HG02884 (cell line): ENCODE results near the gene MPP3.
"Not testable (repeated sequence)": the region's sequence is repeated elsewhere in the genome, so short reads cannot be mapped to it uniquely, and the experiment has no call there.

ENCODE experiments used
- ATAC-seq: cut with Tn5 transposase; IDR thresholded peaks from one replicate; pipeline ENCODE4 v1.9.1; 2021; ENCODE audit warnings: mild to moderate bottlenecking, moderate library complexity; ENCODE audit not compliant: unreplicated experiment

The MPP3 gene, protein sequence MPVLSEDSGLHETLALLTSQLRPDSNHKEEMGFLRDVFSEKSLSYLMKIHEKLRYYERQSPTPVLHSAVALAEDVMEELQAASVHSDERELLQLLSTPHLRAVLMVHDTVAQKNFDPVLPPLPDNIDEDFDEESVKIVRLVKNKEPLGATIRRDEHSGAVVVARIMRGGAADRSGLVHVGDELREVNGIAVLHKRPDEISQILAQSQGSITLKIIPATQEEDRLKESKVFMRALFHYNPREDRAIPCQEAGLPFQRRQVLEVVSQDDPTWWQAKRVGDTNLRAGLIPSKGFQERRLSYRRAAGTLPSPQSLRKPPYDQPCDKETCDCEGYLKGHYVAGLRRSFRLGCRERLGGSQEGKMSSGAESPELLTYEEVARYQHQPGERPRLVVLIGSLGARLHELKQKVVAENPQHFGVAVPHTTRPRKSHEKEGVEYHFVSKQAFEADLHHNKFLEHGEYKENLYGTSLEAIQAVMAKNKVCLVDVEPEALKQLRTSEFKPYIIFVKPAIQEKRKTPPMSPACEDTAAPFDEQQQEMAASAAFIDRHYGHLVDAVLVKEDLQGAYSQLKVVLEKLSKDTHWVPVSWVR

DNA sequence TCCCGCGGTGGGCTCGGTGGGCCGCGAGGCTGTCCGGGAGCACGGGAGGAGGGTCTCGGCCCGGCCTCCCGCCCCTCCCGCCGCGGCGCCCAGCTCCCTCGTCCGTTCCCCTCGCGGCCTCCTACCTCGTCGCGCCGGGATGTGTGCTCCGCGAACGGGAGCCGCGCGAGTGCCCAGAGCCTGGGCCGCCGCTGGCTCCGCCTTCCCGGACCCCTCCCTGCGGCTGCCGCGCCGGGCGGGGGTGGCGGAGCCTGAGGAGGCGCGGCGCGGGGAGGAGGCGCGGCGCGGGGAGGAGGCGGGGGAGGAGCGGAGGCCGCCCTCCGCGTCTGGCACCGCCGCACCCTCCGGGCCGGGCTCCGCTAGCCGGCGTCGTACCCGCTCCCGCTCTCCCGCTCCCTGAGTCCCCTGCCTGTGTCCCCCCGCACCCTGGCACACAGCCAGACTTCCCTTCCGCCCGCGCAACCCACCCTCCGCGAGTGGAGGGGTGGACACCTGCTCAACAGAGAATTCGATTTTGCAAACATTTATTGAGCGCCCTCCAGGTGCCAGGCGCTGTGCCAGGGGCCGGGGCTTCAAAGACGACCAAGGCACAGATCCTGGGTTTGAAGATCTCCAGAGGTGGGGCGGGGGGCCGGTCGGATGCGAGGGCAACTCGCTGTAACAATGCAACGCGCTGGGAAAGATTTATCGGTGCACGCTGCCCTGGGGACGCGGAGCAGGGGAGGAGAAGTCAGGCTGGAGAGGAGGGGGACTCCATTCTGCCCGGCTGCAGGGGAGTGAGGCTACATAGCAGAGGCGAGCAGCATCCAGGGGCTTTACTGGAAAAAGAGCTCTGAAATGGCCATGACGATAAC, at the start of gene MPP3:
Gene MPP3, minus strand, starts transcription at position 171 of the 854 bp plus-strand sequence. CDS start 1,240 bp downstream, outside the sequence.
- ATAC-seq, result no peak

DNA sequence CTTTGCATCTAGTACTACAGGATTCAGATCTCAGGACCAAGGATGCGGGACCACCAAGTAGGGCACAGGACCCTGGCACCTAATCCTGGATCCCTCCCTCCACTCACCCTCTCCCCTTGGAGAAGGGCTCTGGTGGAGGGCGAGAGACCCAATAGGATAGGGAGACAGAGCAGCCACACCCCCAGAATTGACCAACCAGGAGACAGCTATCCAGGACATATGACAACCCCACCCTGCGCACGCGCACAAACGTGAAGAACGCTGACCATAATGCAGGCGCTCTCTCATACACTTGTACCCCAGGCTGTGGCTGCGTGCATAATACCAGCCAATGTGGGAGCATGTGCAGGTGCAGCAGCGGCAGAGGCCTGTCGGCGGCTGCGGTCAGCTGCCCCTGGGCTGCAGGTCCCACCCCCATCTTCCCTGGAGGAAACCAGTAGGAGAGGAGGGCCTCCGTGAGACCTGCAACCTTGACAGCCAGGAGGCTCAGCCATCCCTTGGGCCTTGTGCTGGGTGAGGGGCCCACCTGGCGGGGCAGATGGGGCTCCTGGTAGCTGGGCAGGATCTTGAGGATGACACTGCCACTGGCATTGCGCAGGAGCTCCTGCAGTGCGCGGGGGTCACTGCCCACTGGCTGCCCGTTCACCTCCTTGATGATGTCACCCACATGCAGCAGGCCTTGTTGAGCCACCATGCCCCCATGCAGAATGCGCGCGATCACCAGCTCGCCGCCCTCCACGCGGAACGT, 49.0 kb upstream of the MPP3 start:
- no peak for ATAC-seq

DNA sequence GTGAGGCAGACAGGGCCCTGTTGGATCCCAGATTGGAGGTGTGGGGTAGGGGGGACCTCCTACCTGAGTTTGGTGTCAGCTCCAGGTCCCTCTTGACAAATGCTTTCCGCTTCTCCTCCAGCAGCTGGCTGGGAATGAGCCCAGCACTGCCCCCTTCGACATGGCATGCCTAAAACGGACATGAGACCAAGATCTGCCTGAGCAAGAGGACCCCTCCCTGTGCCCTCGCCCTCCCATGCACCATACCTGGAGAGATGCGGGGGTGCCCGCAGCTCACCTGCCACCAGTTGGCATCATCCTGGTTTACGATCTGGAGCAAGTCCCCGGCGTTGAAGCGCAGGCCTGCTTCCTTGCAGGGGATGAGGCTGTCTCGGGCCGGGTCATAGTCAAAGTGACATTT, 48.2 kb upstream of the MPP3 start:
- ATAC-seq, result no peak

DNA sequence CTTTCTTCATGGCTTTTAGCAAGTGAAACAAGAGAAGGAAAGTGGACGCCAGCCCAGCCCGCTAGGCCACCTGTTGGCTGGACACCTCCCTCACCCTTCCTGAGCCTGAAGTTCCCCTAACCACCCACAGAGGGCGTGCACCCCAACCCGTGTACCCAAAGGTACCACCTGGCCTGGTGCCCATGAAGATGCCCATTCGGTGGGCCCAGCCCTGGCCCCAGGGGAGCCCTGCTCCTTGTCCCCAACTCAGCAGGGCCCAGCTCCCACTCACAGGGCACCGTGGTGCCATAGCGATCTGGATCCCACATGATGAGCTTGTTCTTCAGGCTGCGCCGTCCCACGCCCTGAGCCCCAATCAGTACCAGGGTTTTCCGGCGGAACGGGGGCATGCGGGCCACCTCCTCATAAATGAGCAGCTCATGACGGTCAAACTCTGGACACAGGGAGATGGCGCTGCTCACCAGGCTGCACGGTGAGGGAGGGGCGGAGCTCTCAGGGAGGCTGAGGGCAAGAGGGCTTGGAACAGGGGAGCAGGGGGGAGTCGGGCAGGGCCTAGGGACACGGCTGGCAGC, 47.6 kb upstream of the MPP3 start:
- ATAC-seq, result no peak

DNA sequence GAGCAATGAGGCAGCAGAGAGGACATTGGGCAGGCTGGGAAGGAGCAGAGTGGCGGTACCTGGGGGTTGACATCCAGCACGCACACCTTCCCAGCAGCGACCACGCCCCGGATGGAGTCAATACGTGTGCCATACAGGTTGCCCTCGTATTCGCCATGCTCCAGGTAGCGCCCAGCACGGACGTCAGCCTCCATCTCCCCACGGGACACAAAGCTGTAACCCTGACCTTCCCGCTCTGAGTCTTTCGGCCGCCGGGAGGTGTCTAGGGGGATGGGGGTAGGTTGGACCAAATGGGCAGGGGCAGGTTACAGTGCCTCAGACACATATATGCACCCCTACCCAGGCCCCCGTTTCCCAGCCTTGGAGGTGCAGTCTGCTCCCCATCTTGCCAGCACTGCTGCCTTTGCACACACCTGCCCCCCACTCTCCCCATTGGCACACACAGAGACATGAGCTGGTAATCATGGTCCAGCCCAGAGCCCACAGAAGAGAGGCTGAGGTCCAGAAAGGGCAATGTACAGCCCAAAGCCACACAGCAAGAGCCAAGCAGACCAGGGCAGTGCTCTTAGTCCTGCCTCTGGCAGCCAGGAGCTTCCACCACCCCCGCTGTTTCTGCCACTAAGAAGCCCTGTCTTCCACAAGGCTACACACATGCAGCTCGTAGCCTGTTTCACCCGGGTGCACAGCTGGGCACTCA, 46.9 kb upstream of the MPP3 start:
- no peak for ATAC-seq

DNA sequence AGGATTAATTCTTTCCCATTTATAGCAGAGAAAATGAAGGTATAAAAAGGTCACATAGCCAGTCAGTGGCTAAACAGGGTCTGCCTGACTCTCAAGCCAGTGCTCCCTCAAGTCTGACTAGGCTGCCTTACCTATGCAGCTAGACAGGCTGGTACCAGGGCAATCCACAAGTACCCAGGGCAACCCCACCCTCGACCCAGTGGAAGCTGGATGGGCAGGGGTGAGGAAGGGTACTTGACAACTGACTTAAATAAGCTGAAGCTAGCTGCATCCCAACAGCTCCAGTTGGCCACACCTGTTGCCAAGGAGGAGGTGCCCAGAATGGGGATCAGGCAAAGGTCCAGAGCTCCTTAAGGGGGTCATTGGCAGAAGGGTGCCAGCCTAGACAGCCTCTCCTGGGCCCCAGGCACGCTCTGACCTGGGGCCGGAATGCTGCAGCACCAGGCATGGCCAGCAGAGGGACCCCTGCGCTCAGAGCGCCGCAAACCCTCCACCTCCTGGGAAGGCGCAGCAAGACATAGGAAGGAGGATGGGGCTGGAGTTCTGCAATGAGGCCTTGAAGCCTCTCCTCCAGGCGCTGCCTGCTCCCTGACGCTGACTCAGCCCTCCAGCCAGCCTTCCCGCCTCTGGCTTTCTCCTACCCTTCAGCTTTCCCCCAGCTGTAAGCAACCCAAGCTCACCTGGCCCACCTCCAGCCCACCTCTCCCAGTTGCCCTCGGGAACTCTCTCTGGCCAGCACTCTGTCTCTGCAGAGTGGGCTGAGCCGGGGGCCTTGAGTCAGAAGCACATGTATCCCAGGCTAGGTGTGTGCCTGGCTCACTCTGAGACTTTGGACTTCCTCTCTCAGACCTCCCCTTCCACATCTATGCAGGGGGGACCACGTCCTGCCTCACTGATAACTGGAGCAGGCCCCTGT, 45.6 kb upstream of the MPP3 start:
- ATAC-seq, result no peak

DNA sequence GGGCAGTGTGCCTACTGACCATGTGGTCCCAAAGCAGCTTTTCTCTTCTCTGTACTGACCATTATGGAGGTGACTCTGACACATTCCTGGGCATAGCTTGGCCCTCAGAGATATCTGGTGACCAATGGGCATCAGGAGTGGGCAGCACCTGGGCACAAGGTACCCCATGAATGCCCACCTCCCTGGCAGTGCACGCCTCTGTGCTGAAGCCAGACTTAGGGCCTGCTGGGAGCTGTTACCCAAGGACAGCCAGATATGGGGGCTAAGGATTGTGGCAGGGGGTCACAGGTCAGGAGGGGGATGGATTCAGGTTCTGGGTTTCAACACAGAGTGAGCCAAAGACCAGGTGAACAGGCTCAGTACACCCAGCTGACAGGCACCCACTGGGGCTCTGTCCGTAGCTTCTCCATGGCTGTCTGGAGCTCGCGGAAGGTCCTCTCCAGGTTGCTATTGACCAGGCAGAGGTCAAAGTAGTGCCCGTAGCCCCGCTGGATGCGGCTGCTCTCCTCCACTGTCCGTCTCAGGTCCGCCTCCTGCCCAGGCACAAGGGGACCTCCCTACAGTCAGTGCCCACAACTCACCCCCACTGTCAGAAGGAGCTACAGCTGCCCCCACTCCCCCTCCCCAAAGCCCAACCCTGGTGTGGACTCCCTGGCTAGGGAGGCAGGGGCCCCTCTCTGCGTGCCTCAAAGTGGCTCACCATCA, 44.7 kb upstream of the MPP3 start:
- ATAC-seq, result no peak

DNA sequence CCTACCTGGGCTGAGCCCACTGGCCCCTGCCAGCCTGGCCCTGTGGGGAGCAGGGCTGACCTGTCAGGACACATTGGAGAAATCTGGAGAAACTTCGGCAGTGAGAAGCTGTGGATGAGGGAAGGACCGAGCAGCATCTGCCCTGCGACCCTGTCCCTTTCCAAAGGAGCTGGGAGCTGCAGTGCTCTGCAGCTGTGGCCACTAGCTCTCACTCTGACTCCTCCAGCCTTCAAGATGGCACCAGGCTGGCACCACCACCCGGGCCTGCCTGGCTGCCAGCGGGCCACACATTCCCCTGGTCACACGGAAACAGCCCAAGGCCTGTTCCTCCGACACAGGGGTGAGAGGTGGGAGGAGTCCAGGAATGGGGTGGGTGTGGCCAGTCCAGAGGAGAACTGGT, 44.1 kb upstream of the MPP3 start:
- no peak for ATAC-seq

DNA sequence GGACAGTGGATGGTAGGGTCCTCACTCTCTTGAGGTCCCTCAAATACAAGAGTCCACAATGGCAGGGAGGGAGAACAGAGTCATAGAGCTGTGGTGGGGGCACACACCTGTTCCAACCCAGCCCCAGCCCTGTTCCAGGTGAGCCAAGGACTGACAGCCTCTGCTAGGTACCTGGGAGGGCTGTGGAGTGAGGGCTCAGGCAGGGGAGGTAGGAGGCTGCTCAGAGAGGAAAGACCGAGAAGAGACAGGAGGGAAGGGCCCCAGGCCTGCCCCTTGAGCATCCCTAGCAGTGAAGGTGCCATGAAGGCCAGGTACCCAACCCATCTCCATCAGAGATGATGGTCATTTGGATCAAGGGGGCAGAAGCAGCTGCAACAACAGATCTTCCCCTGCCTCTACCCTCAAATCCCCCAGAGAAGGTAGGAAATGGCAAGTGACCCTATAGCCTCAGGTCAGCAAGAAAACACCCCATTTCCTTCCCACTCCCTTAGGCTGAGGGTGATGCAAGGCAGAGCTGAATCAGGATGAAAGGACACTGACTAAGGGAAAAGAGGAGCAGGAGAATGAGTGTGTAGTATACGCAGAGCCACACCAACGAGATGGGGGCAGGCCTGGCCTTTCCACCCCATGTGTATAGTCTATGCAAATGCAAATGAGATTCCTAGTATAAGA, 42.7 kb upstream of the MPP3 start:
- ATAC-seq, result no peak

DNA sequence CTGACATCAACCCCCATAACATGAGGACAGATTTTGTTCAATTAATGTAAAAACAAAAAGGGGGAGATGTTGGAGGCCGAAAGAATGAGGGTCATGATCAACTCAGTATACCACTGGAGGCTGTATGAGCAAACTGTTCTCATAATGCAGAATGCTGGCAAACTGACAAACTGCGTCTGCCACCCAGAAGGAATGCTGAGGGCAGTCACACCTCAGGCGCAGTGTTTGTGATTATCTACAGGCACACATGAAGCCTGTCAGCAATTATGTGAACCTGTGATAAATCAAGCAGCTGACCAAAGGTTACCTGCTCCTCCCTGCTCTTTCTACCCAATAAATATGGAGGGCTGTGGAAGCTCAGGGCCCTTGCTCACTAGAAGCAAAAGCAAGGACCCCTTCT, 41.3 kb upstream of the MPP3 start:
- no peak for ATAC-seq

DNA sequence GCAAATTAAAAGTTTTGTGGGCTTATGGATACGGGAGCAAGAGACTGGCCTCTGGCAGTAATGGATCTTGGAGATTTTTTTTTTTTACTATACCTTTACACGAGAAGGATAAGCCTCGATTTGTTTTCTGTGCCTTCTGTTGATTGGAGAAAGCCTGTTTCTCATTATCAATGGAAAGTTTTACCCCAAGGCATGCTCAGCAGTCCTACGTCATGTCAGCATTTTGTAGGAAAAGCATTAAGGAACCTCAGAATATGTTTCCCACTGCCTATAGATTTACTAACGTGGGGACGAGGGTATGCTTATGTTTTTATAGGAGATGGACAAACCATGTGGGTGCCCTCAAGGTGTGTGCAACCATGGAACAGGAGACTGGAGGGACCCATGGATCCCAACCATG, 40.9 kb upstream of the MPP3 start:
- ATAC-seq, result no peak

DNA sequence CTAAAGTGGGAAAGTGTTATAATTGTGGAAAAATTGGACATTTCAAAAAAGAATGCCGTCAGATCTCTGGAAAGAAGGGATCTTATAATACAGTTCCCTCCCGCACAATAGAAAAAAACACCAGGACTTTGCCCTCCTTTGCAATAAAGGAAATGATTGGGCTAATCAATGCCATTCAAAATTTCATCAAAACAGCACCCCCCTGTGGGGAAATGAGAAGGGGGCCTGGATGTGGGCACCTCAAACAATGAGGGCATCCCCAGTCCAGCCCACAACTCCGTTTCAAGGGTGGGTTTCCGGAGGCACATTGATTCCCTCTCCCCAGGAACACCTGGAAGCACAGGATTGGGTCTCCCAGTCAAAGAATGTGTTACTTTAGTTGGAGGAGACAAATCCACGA, 40.1 kb upstream of the MPP3 start:
- ATAC-seq, result no peak

DNA sequence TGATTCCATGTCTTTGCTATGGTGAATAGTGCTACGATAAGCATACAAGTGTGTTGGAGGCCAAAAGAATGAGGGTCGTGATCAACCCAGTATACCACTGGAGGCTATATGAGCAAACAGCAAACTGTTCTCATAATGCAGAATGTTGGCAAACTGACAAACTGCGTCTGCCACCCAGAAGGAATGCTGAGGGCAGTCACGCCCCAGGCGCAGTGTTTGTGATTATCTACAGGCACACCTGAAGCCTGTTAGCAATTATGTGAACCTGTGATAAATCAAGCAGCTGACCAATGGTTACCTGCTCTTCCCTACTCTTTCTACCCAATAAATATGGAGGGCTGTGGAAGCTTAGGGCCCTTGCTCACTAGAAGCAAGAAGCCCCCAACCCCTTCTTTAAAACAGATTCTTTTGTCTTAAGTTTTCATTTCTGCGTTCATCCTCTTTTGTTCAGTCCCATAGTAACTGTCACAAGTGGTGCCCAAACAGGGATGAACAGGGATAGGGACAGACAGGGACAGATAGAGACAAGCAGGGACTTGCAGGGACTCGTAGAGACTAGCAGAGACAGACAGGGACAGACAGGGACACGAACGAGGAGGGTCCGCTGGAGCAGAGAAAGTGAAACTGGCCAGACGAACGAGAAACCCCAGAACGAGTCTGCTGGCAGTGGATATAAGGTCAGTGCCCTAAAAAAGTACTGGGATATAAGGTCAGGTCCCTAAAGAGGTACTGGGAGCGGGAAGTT, 39.2 kb upstream of the MPP3 start:
- ATAC-seq, result no peak

DNA sequence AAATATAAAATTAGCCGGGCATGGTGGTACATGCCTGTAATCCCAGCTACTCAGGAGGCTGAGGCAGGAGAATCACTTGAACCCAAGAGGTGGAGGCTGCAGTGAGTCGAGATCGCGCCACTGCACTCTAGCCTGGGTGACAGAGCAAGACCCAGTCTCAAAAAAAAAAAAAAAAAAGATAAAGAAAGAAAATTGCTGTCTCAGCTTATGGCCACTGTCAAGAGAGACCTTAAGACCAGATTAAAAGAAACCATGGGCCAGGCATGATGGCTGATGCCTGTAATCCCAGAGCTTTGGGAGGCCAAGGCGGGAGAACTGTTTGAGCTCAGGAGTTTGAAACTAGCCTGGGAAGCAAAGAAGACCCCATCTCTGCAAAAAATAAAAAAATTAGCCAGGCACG, 36.1 kb upstream of the MPP3 start:
- not testable (repeated sequence) for ATAC-seq

DNA sequence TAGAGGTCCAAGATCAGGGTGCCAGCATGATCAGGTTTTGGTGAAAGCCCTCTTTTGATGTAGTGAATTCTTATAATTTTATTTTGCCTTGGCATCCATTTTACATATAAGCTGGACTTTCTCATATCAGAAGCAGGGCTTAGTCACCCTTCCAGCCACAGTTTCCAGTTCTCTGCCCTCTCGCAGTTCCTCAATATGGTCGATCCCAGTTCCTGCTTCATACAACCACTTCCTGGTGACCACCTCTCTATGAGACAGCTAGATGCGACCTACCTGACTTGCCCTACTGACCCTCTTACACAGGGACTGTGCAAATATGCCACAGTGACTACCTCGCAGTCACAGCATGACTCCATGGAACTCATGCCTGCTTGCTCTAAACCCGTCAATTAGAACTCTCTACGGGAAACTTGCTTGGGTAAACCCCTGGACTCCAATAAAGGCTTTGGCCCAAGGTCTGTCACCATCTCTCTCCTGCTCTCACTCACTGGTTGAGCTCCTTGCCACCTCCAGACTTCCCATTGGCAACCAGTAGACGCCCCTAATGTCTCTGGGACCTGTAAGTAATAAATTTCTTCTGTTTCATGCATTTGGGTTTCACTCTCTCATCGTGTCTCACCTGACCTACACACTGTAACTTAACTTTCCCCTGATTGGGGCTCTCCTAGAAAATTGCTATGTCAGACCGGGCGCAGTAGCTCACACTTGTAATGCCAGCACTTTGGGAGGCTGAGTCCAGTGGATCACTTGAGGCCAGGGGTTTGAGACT, 35.5 kb upstream of the MPP3 start:
- no peak for ATAC-seq

DNA sequence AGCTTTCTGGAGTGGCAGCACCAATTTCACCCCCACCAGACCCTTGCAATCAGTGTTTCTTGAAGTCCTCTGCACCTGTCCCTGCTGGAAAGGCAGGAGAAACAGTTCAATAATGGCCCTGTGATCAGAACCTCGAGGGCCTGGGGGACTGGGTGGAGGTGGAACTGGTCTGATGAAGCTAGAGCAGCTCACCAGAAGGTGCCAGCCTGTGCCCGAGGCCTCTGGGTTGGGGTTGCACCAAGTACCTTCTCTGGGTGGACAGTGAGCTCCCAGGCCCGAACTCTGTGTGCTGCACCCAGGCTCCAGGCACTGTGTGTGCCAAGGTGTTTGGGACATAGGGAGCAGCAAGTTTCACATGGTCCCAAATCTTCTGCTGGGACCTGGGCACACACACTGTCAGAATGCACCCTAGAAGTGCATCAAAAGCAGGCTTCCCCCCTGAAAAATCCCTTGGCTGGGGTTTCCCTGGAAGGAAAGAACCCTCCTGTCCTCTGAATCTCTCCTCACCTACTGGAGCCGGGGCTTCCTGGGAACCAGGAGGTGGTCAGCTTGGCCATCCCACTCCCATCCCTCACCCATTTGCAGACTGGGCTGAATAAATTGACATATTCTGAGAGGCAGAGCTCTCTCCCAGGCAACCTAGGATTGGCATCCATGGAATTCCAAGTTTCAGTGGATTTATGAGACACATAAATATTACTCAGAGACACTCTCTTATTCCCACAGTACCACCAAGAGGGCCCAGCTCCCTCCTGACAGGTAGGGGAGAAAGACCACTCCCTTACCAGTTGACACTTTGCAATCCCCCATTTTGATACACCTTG, 31.4 kb upstream of the MPP3 start:
- no peak for ATAC-seq
